Lower leg skin (tissue), 4 donors: Measurements from ENCODE around the gene LRSAM1. TPM values are rescaled to one million over a fixed set of nuclear protein-coding genes. Genes with fewer than 3 reads are reported as not detected.

ENCODE experiments used
- DNase-seq, 2 donors: peaks; one replicate each; pipeline ENCODE4 v3.0.0-alpha.2; 2019; ENCODE audit warnings: low spot score in 2 of 2
- H3K4me3 ChIP-seq: fragments of 200-600 bp; sonication (generic); 2 replicates; pipeline ENCODE4 v1.5.1; 2017; ENCODE audit warnings: mild to moderate bottlenecking, low read depth; ENCODE audit not compliant: poor library complexity, severe bottlenecking
- CTCF ChIP-seq, 3 donors: fragments of 450-650 bp; IDR thresholded peaks; one replicate each; pipeline ENCODE4 v1.5.1; 2016; ENCODE audit warnings: antibody characterized with exemption in 3 of 3, mild to moderate bottlenecking in 3 of 3, moderate library complexity in 2 of 3
- POLR2A ChIP-seq, 2 donors: fragments of 450-650 bp; IDR thresholded peaks; one replicate each; pipeline ENCODE4 v1.6.1; 2016 to 2017; ENCODE audit warnings: antibody characterized with exemption in 2 of 2, mild to moderate bottlenecking in 1 of 2, moderate library complexity in 1 of 2
- WGBS, 2 donors: methylation state at CpG; one replicate each; pipeline ENCODE4 v1.1.5; 2018; 5-methylcytosine and 5-hydroxymethylcytosine counted together
- intact Hi-C: fragments of 100-400 bp; cut with DNase I; formaldehyde crosslinking; loops from one replicate; pipeline ENCODE4 v1.15.0; 2023; ENCODE audit warnings: low total_unique reads
- total RNA-seq, 4 donors: library from RNA; depleted of rRNA; stranded (reverse); fragments of >200 nt; gene quantifications; one replicate each; pipeline ENCODE4 v1.1.0, GENCODE V29; 2016

The LRSAM1 gene
- total RNA-seq, 4 donors from 2014 or later, result 37.9 to 47.9 (median 41.9) TPM

GRCh38 chr9:127543221-127543620 lies 91.9 kb downstream of the LRSAM1 start:
- H3K4me3 ChIP-seq, result no peak overlapping the region
- TF ChIP-seq POLR2A (IDR thresholded peaks at IDR 0.05), result no peak
- no peak for TF ChIP-seq CTCF (IDR thresholded peaks at IDR 0.05)
- WGBS, 2 donors, result 42 to 63% methylated on average over 8 of the region's 8 CpGs
- intact Hi-C loops, result no loop called here
- DNase-seq, result no peak

- TF ChIP-seq CTCF (IDR thresholded peaks at IDR 0.05) (no peak), POLR2A (IDR thresholded peaks at IDR 0.05) (no peak)
- H3K4me3 ChIP-seq, result no peak overlapping the region
- 77 to 80% methylated on average over 6 of the region's 6 CpGs for WGBS, 2 donors
- DNase-seq, result no peak
- intact Hi-C loops, result no loop called here
Observed at GRCh38 chr9:127543973-127544533, 92.7 kb downstream of the LRSAM1 start.

- DNase-seq, result no peak
- 32 to 39% methylated on average over 18 to 21 of the region's 25 CpGs for WGBS, 2 donors
- intact Hi-C loops, result no loop called here
- H3K4me3 ChIP-seq, result no peak overlapping the region
- no peak for TF ChIP-seq POLR2A (IDR thresholded peaks at IDR 0.05)
- TF ChIP-seq CTCF (IDR thresholded peaks at IDR 0.05), result no peak
Observed at GRCh38 chr9:127545196-127546124, 94.2 kb downstream of the LRSAM1 start.

GRCh38 chr9:127546125-127546832 lies 95.0 kb downstream of the LRSAM1 start:
- TF ChIP-seq POLR2A (IDR thresholded peaks at IDR 0.05), result no peak
- no peak for TF ChIP-seq CTCF (IDR thresholded peaks at IDR 0.05)
- H3K4me3 ChIP-seq, result no peak overlapping the region
- WGBS, 2 donors, result 65 to 67% methylated on average over 13 to 14 of the region's 14 CpGs

GRCh38 chr9:127548352-127548881 lies 97.1 kb downstream of the LRSAM1 start:
- DNase-seq, result no peak
- intact Hi-C loops, result no loop called here
- no peak for TF ChIP-seq CTCF (IDR thresholded peaks at IDR 0.05)
- WGBS, 2 donors, result 66 to 73% methylated on average over 10 of the region's 10 CpGs
- no peak overlapping the region for H3K4me3 ChIP-seq

More at GRCh38 chr9:127546125-127546832, 95.0 kb downstream of the LRSAM1 start:
- no peak for DNase-seq
- intact Hi-C loops, result no loop called here
